Measurements from ENCODE around the gene PWWP2B.

- TF ChIP-seq ZNF384 (IDR thresholded peaks at IDR 0.05) (no peak), ELF4 (IDR thresholded peaks at IDR 0.05) (no peak), L3MBTL2 (conservative IDR thresholded peaks at IDR 0.05) (no peak), ARNT (IDR thresholded peaks at IDR 0.05) (no peak), BHLHE40 (IDR thresholded peaks at IDR 0.05; ENCODE audit: borderline replicate concordance) (no peak), SP1 (IDR thresholded peaks at IDR 0.05) (no peak), HDGF (IDR thresholded peaks at IDR 0.05; ENCODE audit: borderline replicate concordance) (no peak), SUZ12 (IDR thresholded peaks at IDR 0.05) (no peak), FOXK2 (IDR thresholded peaks at IDR 0.05) (no peak)
These were observed 30.5 kb upstream of the PWWP2B start for GRCh38 chr10:132366499-132366898.

All from HEK293T (cell line).